Spleen (tissue), 7 donors: ENCODE measurements around the gene GGACT.
A peak's percentile ranks its signal among the peaks of the same experiment; 100 is the strongest.

ENCODE experiments used
- POLR2AphosphoS5 ChIP-seq, 3 donors: sonication (generic); formaldehyde crosslinking; IDR thresholded peaks; one replicate each; pipeline ENCODE4 v1.5.1; 2017; ENCODE audit warnings: antibody characterized with exemption in 3 of 3
- TF ChIP-seq, protein P1 (sequence below), 11 experiments: fragments of 200-600 bp in 7 of 11; fragments of 450-650 bp in 4 of 11; sonication (generic) in 4 of 11; IDR thresholded peaks in 8 of 11; conservative IDR thresholded peaks in 3 of 11; 1 replicate in 7 of 11; 2 replicates in 4 of 11; pipeline versions ENCODE4 v1.4.0 to v1.8.0; 2016 to 2021; ENCODE audit warnings: antibody characterized with exemption in 11 of 11, inconsistent platforms in 4 of 11, mild to moderate bottlenecking in 1 of 11
- donor health status: DM: no; HTN: no; CAD: no; lungs with moderate emphysema.
- donor health status: DM: no; HTN: no; CAD: no.
- donor health status: DM: no; HTN: no; CAD: no.

- TF ChIP-seq, protein P1, sequence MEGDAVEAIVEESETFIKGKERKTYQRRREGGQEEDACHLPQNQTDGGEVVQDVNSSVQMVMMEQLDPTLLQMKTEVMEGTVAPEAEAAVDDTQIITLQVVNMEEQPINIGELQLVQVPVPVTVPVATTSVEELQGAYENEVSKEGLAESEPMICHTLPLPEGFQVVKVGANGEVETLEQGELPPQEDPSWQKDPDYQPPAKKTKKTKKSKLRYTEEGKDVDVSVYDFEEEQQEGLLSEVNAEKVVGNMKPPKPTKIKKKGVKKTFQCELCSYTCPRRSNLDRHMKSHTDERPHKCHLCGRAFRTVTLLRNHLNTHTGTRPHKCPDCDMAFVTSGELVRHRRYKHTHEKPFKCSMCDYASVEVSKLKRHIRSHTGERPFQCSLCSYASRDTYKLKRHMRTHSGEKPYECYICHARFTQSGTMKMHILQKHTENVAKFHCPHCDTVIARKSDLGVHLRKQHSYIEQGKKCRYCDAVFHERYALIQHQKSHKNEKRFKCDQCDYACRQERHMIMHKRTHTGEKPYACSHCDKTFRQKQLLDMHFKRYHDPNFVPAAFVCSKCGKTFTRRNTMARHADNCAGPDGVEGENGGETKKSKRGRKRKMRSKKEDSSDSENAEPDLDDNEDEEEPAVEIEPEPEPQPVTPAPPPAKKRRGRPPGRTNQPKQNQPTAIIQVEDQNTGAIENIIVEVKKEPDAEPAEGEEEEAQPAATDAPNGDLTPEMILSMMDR (IDR thresholded peaks at IDR 0.05 in 8 of 11, conservative IDR thresholded peaks at IDR 0.05 in 3 of 11) = no peak
- TF ChIP-seq POLR2AphosphoS5 (IDR thresholded peaks at IDR 0.05) = peak; percentile 16 to 78 (median 66)
Observed at GRCh38 chr13:100543872-100544602, 44.6 kb downstream of the GGACT start.
